Tibial nerve (tissue), 4 donors: ENCODE data around the gene BRD3OS.

Experiments
- EP300 ChIP-seq, 2 donors: sonication (generic); formaldehyde crosslinking; IDR thresholded peaks; one replicate each; pipeline ENCODE4 v1.6.1; 2017; ENCODE audit warnings: antibody characterized with exemption in 2 of 2, mild to moderate bottlenecking in 1 of 2
- POLR2A ChIP-seq, 2 donors: fragments of 450-650 bp; IDR thresholded peaks; one replicate each; pipeline ENCODE4 v1.6.1; 2017; ENCODE audit warnings: antibody characterized with exemption in 2 of 2, mild to moderate bottlenecking in 2 of 2, moderate library complexity in 2 of 2
- TF ChIP-seq, protein P1 (sequence below), 5 experiments: fragments of 200-600 bp in 3 of 5; fragments of 450-650 bp in 2 of 5; sonication (generic) in 3 of 5; IDR thresholded peaks; one replicate each; pipeline ENCODE4 v1.5.1; 2016 to 2019; ENCODE audit warnings: antibody characterized with exemption in 5 of 5, mild to moderate bottlenecking in 3 of 5, moderate library complexity in 2 of 5

- TF ChIP-seq, protein P1, sequence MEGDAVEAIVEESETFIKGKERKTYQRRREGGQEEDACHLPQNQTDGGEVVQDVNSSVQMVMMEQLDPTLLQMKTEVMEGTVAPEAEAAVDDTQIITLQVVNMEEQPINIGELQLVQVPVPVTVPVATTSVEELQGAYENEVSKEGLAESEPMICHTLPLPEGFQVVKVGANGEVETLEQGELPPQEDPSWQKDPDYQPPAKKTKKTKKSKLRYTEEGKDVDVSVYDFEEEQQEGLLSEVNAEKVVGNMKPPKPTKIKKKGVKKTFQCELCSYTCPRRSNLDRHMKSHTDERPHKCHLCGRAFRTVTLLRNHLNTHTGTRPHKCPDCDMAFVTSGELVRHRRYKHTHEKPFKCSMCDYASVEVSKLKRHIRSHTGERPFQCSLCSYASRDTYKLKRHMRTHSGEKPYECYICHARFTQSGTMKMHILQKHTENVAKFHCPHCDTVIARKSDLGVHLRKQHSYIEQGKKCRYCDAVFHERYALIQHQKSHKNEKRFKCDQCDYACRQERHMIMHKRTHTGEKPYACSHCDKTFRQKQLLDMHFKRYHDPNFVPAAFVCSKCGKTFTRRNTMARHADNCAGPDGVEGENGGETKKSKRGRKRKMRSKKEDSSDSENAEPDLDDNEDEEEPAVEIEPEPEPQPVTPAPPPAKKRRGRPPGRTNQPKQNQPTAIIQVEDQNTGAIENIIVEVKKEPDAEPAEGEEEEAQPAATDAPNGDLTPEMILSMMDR (IDR thresholded peaks at IDR 0.05) = no peak
- TF ChIP-seq POLR2A (IDR thresholded peaks at IDR 0.05) (no peak), EP300 (IDR thresholded peaks at IDR 0.05) (no peak)
Measured at GRCh38 chr9:134059188-134059641, 33.9 kb downstream of the BRD3OS start.
